Neural progenitor cell (in vitro differentiated cells): ENCODE data around the gene VKORC1. TPM values are rescaled to one million over a fixed set of nuclear protein-coding genes. Genes with fewer than 3 reads are reported as not detected.

ENCODE experiments used
- DNase-seq: peaks from one replicate; pipeline ENCODE4 v3.0.0-alpha.2; 2016; ENCODE audit warnings: low spot score
- H2AFZ ChIP-seq: fragments of 200-600 bp; sonication (generic); replicated peaks from 2 replicates; pipeline ENCODE4 v1.6.1; 2016; ENCODE audit warnings: antibody characterized with exemption
- H3F3A ChIP-seq: fragments of 200-600 bp; sonication (generic); 2 replicates; pipeline ENCODE4 v1.6.1; 2016; ENCODE audit warnings: antibody characterized with exemption, low read depth
- H3K27ac ChIP-seq: fragments of 200-600 bp; sonication (generic); 2 replicates; pipeline ENCODE4 v1.5.1; 2016; ENCODE audit warnings: mild to moderate bottlenecking
- H3K27me3 ChIP-seq: fragments of 200-600 bp; sonication (generic); 2 replicates; pipeline ENCODE4 v1.6.1; 2016; ENCODE audit warnings: mild to moderate bottlenecking, moderate library complexity
- H3K36me3 ChIP-seq: fragments of 200-600 bp; sonication (generic); 2 replicates; pipeline ENCODE4 v1.5.1; 2016
- H3K4me1 ChIP-seq: fragments of 200-600 bp; sonication (generic); 2 replicates; pipeline ENCODE4 v1.6.1; 2016; ENCODE audit warnings: mixed run types
- H3K4me2 ChIP-seq: fragments of 200-600 bp; sonication (generic); 2 replicates; pipeline ENCODE4 v1.6.1; 2016
- H3K4me3 ChIP-seq: fragments of 200-600 bp; sonication (generic); 2 replicates; pipeline ENCODE4 v1.5.1; 2016
- H3K79me2 ChIP-seq: fragments of 200-600 bp; sonication (generic); 2 replicates; pipeline ENCODE4 v1.6.1; 2016; ENCODE audit warnings: low read depth
- H3K9ac ChIP-seq: fragments of 200-600 bp; sonication (generic); 2 replicates; pipeline ENCODE4 v1.6.1; 2016
- H3K9me3 ChIP-seq: fragments of 200-600 bp; sonication (generic); 2 replicates; pipeline ENCODE4 v1.5.1; 2016; ENCODE audit warnings: low read depth
- H4K20me1 ChIP-seq: fragments of 200-600 bp; sonication (generic); 2 replicates; pipeline ENCODE4 v1.6.1; 2016; ENCODE audit warnings: low read depth
- H3K27ac Mint-ChIP-seq: 3 replicates; pipeline ENCODE4 v1.8.0; 2021; ENCODE audit warnings: mixed read lengths
- H3K27me3 Mint-ChIP-seq: 2 replicates; pipeline ENCODE4 v1.8.0; 2022; ENCODE audit warnings: low read depth, mild to moderate bottlenecking, inconsistent platforms, moderate library complexity, mixed read lengths; ENCODE audit not compliant: insufficient read depth
- H3K36me3 Mint-ChIP-seq: 3 replicates; pipeline ENCODE4 v1.8.0; 2021; ENCODE audit warnings: mixed read lengths
- H3K4me1 Mint-ChIP-seq: 3 replicates; pipeline ENCODE4 v1.8.0; 2021; ENCODE audit warnings: mixed read lengths
- H3K4me3 Mint-ChIP-seq: 3 replicates; pipeline ENCODE4 v1.8.0; 2021; ENCODE audit warnings: mild to moderate bottlenecking, moderate library complexity, mixed read lengths
- H3K9me3 Mint-ChIP-seq: 3 replicates; pipeline ENCODE4 v1.8.0; 2020; ENCODE audit warnings: mixed read lengths
- EZH2 ChIP-seq: fragments of 200-600 bp; sonication (generic); IDR thresholded peaks from 2 replicates; pipeline ENCODE4 v1.6.1; 2017; ENCODE audit warnings: antibody characterized with exemption, mild to moderate bottlenecking, moderate library complexity
- EZH2phosphoT487 ChIP-seq: fragments of 200-600 bp; sonication (generic); IDR thresholded peaks from 2 replicates; pipeline ENCODE4 v1.6.1; 2017; ENCODE audit warnings: antibody characterized with exemption
- total RNA-seq: library from RNA; depleted of rRNA; stranded (reverse); fragments of >200 nt; gene quantifications from 2 replicates; pipeline ENCODE4 v1.2.3, GENCODE V29; 2015; ENCODE audit warnings: low replicate concordance
- TF ChIP-seq, protein P1 (sequence below): fragments of 200-600 bp; sonication (generic); IDR thresholded peaks from 2 replicates; pipeline ENCODE4 v1.5.1; 2017; ENCODE audit warnings: antibody characterized with exemption, mild to moderate bottlenecking

Gene VKORC1
- total RNA-seq, 1 donor from 2014 or later, result 95.9 TPM

DNA sequence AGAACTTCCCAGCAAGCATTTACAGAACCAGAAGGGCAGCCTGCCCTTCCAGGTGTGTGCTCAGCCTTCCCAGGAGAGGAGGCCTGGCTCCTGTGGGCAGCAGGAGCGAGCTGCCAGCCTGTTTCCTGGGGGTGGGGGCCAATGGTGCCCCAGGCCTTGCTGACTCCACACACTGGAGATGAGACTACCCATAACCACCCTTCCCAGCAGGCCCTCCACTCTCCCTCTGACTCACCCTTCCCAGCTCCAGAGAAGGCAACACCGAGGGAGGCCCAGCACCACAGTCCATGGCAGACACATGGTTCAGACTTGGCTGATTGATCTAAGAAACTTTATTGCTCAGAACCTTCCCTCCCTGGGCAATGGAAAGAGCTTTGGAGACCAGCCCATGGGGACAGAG is 4.1 kb downstream of the VKORC1 start:
- Histone ChIP-seq H3K9ac (no peak overlapping the region), H3K27ac (no peak overlapping the region), H3K4me3 (no peak overlapping the region), H3K27me3 (no peaks in the 10 kb centered on the region), H3K9me3 (no peaks in the 10 kb centered on the region), H4K20me1 (peaks cover 31% of the 10 kb centered on the region), H3K4me1 (peaks cover 3% of the 10 kb centered on the region), H3K79me2 (peaks cover 22% of the 10 kb centered on the region), H2AFZ (no peak overlapping the region), H3F3A (peaks cover 21% of the 10 kb centered on the region), H3K36me3 (no peaks in the 10 kb centered on the region), H3K4me2 (no peak overlapping the region)
- peaks cover 5% of the 10 kb centered on the region for H3K36me3 Mint-ChIP-seq
- TF ChIP-seq EZH2 (no peak), EZH2phosphoT487 (no peak)
- TF ChIP-seq, protein P1, sequence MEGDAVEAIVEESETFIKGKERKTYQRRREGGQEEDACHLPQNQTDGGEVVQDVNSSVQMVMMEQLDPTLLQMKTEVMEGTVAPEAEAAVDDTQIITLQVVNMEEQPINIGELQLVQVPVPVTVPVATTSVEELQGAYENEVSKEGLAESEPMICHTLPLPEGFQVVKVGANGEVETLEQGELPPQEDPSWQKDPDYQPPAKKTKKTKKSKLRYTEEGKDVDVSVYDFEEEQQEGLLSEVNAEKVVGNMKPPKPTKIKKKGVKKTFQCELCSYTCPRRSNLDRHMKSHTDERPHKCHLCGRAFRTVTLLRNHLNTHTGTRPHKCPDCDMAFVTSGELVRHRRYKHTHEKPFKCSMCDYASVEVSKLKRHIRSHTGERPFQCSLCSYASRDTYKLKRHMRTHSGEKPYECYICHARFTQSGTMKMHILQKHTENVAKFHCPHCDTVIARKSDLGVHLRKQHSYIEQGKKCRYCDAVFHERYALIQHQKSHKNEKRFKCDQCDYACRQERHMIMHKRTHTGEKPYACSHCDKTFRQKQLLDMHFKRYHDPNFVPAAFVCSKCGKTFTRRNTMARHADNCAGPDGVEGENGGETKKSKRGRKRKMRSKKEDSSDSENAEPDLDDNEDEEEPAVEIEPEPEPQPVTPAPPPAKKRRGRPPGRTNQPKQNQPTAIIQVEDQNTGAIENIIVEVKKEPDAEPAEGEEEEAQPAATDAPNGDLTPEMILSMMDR, result no peak
- H3K9me3 Mint-ChIP-seq, result peaks cover 2% of the 10 kb centered on the region
- H3K27ac Mint-ChIP-seq, result no peak overlapping the region
- H3K4me1 Mint-ChIP-seq, result peaks cover 8% of the 10 kb centered on the region
- DNase-seq, result no peak
- H3K4me3 Mint-ChIP-seq, result no peak overlapping the region
- H3K27me3 Mint-ChIP-seq, result peaks cover 11% of the 10 kb centered on the region

DNA sequence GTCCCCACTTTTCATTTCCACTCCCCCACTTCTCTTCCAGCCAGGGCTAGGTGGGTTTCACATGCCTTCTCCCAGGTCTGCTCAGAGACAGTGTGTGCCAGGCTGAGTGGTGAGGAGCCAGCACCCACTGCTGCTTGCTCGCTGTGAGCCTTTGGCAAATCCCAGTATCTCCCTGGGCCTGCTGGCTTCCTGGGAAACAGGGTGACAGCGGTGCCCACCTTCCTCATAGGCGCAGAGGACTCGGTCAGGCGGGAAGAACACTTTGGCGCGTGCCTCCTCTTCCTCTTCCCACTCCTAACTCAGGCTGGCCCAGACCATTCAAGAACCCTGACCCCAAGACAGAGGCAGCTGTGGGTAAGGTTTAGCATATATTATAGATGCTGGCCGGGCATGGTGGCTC is 5.4 kb downstream of the VKORC1 start:
- no peak overlapping the region for H3K4me2 ChIP-seq

DNA sequence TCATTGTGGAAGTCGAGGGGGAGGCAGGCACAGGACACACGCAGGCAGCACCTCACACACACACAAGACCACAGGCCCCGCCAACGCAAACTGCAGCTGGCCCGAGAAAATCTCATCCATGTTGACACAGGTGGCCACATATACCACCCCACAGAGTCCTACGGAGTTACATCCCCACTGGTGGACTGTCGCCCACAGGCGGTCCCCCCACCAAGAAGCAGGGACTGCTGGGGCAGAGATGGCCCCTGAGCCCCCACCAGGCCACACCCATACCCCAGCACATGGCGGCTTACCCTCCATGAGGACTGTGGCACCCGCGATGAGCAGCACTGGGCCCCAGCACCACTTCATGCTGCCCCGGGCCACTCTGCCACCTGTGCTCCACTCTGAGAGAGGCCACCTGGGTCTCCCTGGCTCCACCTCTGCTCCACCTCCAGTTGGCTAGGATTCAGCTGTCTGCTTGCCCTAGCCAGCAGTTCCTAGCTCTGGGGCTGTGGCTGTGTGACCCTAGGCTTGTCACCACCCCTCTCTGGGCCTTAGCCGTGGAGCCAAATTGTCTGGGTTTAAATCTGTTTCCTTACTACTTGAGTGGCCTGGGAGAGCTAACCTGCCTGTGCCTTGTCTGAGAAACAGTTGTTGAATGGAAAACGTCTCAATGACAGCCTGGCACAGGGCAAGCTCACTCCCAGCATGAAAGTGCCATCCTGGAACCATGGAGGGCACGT is 6.0 kb downstream of the VKORC1 start, which contains the start of gene PRSS53:
Gene PRSS53 (minus strand): TSS at position 485 of the 725 bp plus-strand sequence. CDS start 134 bp downstream, at position 351.
- H3K4me1 ChIP-seq, result peaks cover 3% of the 10 kb centered on the region
- H3K4me2 ChIP-seq, result no peak within 1 kb of the TSS
- TF ChIP-seq EZH2 (no peak), EZH2phosphoT487 (no peak)
- TF ChIP-seq, protein P1, result no peak
- peaks cover 22% of the 10 kb centered on the region for H3K79me2 ChIP-seq
- no peak within 1 kb of the TSS for H3K27ac ChIP-seq
- Mint-ChIP-seq H3K4me3 (no peak within 1 kb of the TSS), H3K27me3 (peaks cover 5% of the 10 kb centered on the region), H3K4me1 (peaks cover 5% of the 10 kb centered on the region), H3K36me3 (peaks cover 5% of the 10 kb centered on the region), H3K27ac (no peak within 1 kb of the TSS), H3K9me3 (no peaks in the 10 kb centered on the region)
- peaks cover 4% of the 10 kb centered on the region for H3F3A ChIP-seq
- no peak within 1 kb of the TSS for H3K4me3 ChIP-seq
- H3K36me3 ChIP-seq, result no peaks in the 10 kb centered on the region
- peaks cover 40% of the 10 kb centered on the region for H4K20me1 ChIP-seq
- H2AFZ ChIP-seq, result no peak within 1 kb of the TSS
- H3K9ac ChIP-seq, result no peak within 1 kb of the TSS
- H3K9me3 ChIP-seq, result no peaks in the 10 kb centered on the region
- no peak for DNase-seq
- H3K27me3 ChIP-seq, result no peaks in the 10 kb centered on the region

More for the DNA sequence above, 5.4 kb downstream of the VKORC1 start:
- Mint-ChIP-seq H3K9me3 (no peaks in the 10 kb centered on the region), H3K27me3 (peaks cover 8% of the 10 kb centered on the region), H3K4me1 (peaks cover 8% of the 10 kb centered on the region), H3K36me3 (peaks cover 5% of the 10 kb centered on the region), H3K27ac (no peak overlapping the region), H3K4me3 (no peak overlapping the region)
- Histone ChIP-seq H3K4me3 (no peak overlapping the region), H3K4me1 (peaks cover 3% of the 10 kb centered on the region), H3K27ac (no peak overlapping the region), H3K79me2 (peaks cover 22% of the 10 kb centered on the region), H2AFZ (no peak overlapping the region), H3K36me3 (no peaks in the 10 kb centered on the region), H3F3A (peaks cover 9% of the 10 kb centered on the region), H3K9me3 (no peaks in the 10 kb centered on the region), H3K27me3 (no peaks in the 10 kb centered on the region), H4K20me1 (peaks cover 40% of the 10 kb centered on the region), H3K9ac (no peak overlapping the region)
- TF ChIP-seq, protein P1, result no peak
- no peak for TF ChIP-seq EZH2
- TF ChIP-seq EZH2phosphoT487, result no peak
- no peak for DNase-seq
